Left ventricle myocardium inferior (tissue), 1 donor: Measurements from ENCODE around the gene TRIM14. TPM values are rescaled to one million over a fixed set of nuclear protein-coding genes. Genes with fewer than 3 reads are reported as not detected.

Source experiments
- DNase-seq: peaks from one replicate; pipeline ENCODE4 v3.0.0-alpha.2; 2020
- H3K27ac ChIP-seq: fragments of 200-600 bp; replicated peaks from 2 replicates; pipeline ENCODE4 v1.8.0; 2021
- H3K27me3 ChIP-seq: fragments of 200-600 bp; 2 replicates; pipeline ENCODE4 v1.8.0; 2021; ENCODE audit warnings: low read depth
- H3K36me3 ChIP-seq: fragments of 200-600 bp; 2 replicates; pipeline ENCODE4 v1.8.0; 2021
- H3K4me1 ChIP-seq: fragments of 200-600 bp; 2 replicates; pipeline ENCODE4 v1.8.0; 2021
- H3K4me3 ChIP-seq: fragments of 200-600 bp; 2 replicates; pipeline ENCODE4 v1.8.0; 2021; ENCODE audit warnings: mild to moderate bottlenecking, moderate library complexity
- H3K9me3 ChIP-seq: fragments of 200-600 bp; replicated peaks from 2 replicates; pipeline ENCODE4 v1.8.0; 2021
- intact Hi-C: fragments of 100-400 bp; cut with micrococcal nuclease; formaldehyde crosslinking; loops from one replicate; pipeline ENCODE4 v1.11.0; 2022
- total RNA-seq: library from RNA; stranded (reverse); fragmentation: NEBNext Ultra II Directional; extraction: Animal tissue kit (Norgen Biotek cat#: 25700); gene quantifications from one replicate; pipeline ENCODE4 v1.2.1, GENCODE V29; 2021
- TF ChIP-seq, protein P1 (sequence below): fragments of 200-600 bp; IDR thresholded peaks from 2 replicates; pipeline ENCODE4 v1.8.0; 2021; ENCODE audit warnings: antibody characterized with exemption, mild to moderate bottlenecking, borderline replicate concordance
- donor health status: DM: no; HTN: yes; CAD: no; lungs with severe emphysema.

The TRIM14 gene
- total RNA-seq, 1 donor from 2014 or later, result 4.1 TPM

DNA sequence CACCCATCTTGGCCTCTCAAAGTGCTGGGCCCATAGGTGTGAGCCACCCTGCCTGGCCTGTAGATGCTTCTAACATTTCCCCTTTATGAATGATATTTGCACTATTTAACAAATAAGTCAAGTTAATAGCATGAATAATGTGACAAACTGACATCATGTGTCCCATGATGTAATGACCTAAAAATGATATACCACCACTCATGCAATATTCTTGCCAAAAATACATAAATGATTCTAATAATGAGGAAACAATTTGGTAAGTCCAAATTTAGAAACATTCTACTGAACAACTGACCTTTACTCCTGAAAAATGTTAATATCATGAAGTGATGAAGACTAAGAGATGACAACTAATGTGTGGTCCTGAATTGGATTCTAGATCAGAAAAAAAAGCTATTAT, 33.5 kb upstream of the TRIM14 start:
- no peaks in the 10 kb centered on the region for H3K27me3 ChIP-seq
- no peak overlapping the region for H3K4me3 ChIP-seq
- H3K4me1 ChIP-seq, result no peaks in the 10 kb centered on the region
- DNase-seq, result no peak
- TF ChIP-seq, protein P1, sequence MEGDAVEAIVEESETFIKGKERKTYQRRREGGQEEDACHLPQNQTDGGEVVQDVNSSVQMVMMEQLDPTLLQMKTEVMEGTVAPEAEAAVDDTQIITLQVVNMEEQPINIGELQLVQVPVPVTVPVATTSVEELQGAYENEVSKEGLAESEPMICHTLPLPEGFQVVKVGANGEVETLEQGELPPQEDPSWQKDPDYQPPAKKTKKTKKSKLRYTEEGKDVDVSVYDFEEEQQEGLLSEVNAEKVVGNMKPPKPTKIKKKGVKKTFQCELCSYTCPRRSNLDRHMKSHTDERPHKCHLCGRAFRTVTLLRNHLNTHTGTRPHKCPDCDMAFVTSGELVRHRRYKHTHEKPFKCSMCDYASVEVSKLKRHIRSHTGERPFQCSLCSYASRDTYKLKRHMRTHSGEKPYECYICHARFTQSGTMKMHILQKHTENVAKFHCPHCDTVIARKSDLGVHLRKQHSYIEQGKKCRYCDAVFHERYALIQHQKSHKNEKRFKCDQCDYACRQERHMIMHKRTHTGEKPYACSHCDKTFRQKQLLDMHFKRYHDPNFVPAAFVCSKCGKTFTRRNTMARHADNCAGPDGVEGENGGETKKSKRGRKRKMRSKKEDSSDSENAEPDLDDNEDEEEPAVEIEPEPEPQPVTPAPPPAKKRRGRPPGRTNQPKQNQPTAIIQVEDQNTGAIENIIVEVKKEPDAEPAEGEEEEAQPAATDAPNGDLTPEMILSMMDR, result no peak
- intact Hi-C loops, result no loop called here
- no peak overlapping the region for H3K27ac ChIP-seq
- no peaks in the 10 kb centered on the region for H3K36me3 ChIP-seq
- peaks cover 10% of the 10 kb centered on the region for H3K9me3 ChIP-seq

DNA sequence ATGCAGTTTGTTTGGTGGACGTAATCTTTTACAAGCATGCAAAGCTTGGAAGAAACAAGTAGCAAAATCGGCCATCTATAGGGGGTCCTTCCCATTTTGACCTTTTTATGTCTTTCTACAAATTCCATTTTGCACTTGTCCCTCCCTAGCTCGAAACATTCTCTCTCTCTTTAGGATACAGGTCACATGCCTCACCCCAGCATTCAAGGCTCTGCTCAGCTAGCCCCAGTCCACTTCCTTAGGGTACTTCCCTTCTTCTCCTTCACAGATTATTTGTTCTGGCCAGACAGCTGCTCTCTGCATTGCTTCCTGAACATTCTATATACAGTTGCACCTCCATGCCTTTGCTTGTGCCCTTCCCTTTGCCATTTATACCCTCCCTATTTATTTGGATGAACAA, 31.7 kb upstream of the TRIM14 start:
- intact Hi-C loops, result no loop called here
- no peaks in the 10 kb centered on the region for H3K27me3 ChIP-seq
- H3K36me3 ChIP-seq, result no peaks in the 10 kb centered on the region
- no peaks in the 10 kb centered on the region for H3K4me1 ChIP-seq
- TF ChIP-seq, protein P1, result no peak
- H3K4me3 ChIP-seq, result no peak overlapping the region
- H3K9me3 ChIP-seq, result peaks cover 10% of the 10 kb centered on the region
- DNase-seq, result no peak
- H3K27ac ChIP-seq, result no peak overlapping the region

GRCh38 chr9:98150164-98150563, 31.1 kb upstream of the TRIM14 start:
- peaks cover 10% of the 10 kb centered on the region for H3K9me3 ChIP-seq
- TF ChIP-seq, protein P1, result no peak
- H3K27me3 ChIP-seq, result no peaks in the 10 kb centered on the region
- H3K36me3 ChIP-seq, result no peaks in the 10 kb centered on the region
- H3K4me1 ChIP-seq, result no peaks in the 10 kb centered on the region
- intact Hi-C loops, result no loop called here
- no peak overlapping the region for H3K4me3 ChIP-seq
- no peak overlapping the region for H3K27ac ChIP-seq
- DNase-seq, result no peak

GRCh38 chr9:98149422-98149821, 30.4 kb upstream of the TRIM14 start:
- H3K36me3 ChIP-seq, result no peaks in the 10 kb centered on the region
- H3K4me1 ChIP-seq, result no peaks in the 10 kb centered on the region
- intact Hi-C loops, result no loop called here
- H3K4me3 ChIP-seq, result no peak overlapping the region
- H3K27ac ChIP-seq, result no peak overlapping the region
- H3K9me3 ChIP-seq, result peaks cover 10% of the 10 kb centered on the region
- DNase-seq, result no peak
- TF ChIP-seq, protein P1, result no peak
- H3K27me3 ChIP-seq, result peaks cover 4% of the 10 kb centered on the region

DNA sequence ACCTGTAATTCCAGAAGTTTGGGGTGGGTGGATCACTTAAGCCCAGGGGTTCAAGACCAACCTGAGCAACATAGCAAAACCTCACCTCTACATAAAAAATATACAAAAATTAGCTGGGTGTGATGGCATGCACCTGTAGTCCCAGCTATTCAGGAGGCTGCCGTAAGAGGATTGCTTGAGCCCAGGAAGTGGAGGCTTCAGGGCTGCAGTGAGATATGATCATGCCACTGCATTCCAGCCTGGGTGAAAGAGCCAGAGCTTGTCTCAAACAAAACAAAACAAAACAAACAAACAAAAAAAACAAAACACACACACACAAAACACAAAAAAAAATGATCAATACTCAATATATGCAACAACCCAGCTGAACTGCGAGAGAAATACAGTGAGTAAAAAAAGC, 29.5 kb upstream of the TRIM14 start:
- peaks cover 5% of the 10 kb centered on the region for H3K27me3 ChIP-seq
- H3K4me3 ChIP-seq, result no peak overlapping the region
- peaks cover 10% of the 10 kb centered on the region for H3K9me3 ChIP-seq
- H3K36me3 ChIP-seq, result no peaks in the 10 kb centered on the region
- no peak overlapping the region for H3K27ac ChIP-seq
- DNase-seq, result no peak
- intact Hi-C loops, result no loop called here
- H3K4me1 ChIP-seq, result no peaks in the 10 kb centered on the region
- TF ChIP-seq, protein P1, result no peak

DNA sequence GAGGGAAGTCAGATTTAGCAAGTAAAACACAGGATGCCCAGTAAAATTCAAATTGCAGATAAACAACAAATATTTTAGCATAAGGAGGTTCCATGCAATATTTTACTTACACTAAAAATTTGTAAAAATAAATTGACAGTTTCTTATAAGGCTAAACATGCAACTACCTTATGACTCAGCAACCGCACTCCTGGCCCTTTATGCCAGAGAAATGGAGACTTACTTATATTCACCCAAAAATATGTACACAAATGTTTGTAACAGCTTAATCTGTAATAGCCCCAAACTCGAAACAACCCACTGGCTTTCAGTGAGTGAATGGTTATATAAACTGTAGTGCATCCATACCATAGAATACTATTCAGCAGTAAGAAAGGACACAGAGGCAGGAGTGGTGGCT, 28.6 kb upstream of the TRIM14 start:
- Histone ChIP-seq H3K27ac (no peak overlapping the region), H3K36me3 (no peaks in the 10 kb centered on the region), H3K4me1 (no peaks in the 10 kb centered on the region), H3K4me3 (no peak overlapping the region), H3K27me3 (peaks cover 5% of the 10 kb centered on the region), H3K9me3 (peaks cover 10% of the 10 kb centered on the region)
- no peak for DNase-seq
- intact Hi-C loops, result no loop called here
- TF ChIP-seq, protein P1, result no peak
